ENCODE results near the gene ASB18. TPM values are rescaled to one million over a fixed set of nuclear protein-coding genes. Genes with fewer than 3 reads are reported as not detected.

Gene ASB18
- total and polyA plus RNA-seq, 10 donors: not detected

- intact Hi-C loops (cut with DNase I; ENCODE audit: low total_unique reads): no loop called here
- WGBS, 5 donors: 77 to 83% (median 80%) methylated on average over 13 of the region's 13 CpGs
- peaks cover 0 to 92% (median 19%) of the 10 kb centered on the region in 7 donors for H3K27me3 ChIP-seq (replicated peaks in 1 of 7)
- no peaks in the 10 kb centered on the region for H3K9me3 ChIP-seq
- no peak for DNase-seq
- TF ChIP-seq POLR2A (IDR thresholded peaks at IDR 0.05): no peak
- TF ChIP-seq CTCF (IDR thresholded peaks at IDR 0.05 in 8 of 11, conservative IDR thresholded peaks at IDR 0.05 in 3 of 11): no peak
- TF ChIP-seq POLR2AphosphoS5 (IDR thresholded peaks at IDR 0.05): no peak
- no peak overlapping the region for H3K27ac ChIP-seq
- no peaks in the 10 kb centered on the region for H3K36me3 ChIP-seq
- peaks cover 0 to 7% (median 5%) of the 10 kb centered on the region in 6 donors for H3K4me1 ChIP-seq
- no peak overlapping the region for H3K4me3 ChIP-seq
Observed at GRCh38 chr2:236241181-236242056, 22.8 kb downstream of the ASB18 start.

GRCh38 chr2:236240228-236240990 lies 23.8 kb downstream of the ASB18 start:
- DNase-seq: no peak
- peaks cover 0 to 92% (median 29%) of the 10 kb centered on the region in 7 donors for H3K27me3 ChIP-seq (replicated peaks in 1 of 7)
- no peaks in the 10 kb centered on the region for H3K9me3 ChIP-seq
- 63 to 72% (median 68%) methylated on average over 14 to 15 of the region's 15 CpGs for whole genome bisulfite sequencing, 5 donors
- no peak overlapping the region for H3K4me3 ChIP-seq
- no peaks in the 10 kb centered on the region for H3K36me3 ChIP-seq
- no peak overlapping the region for H3K27ac ChIP-seq
- peaks cover 0 to 9% (median 5%) of the 10 kb centered on the region in 6 donors for H3K4me1 ChIP-seq
- TF ChIP-seq POLR2A (IDR thresholded peaks at IDR 0.05) (no peak), CTCF (IDR thresholded peaks at IDR 0.05 in 8 of 11, conservative IDR thresholded peaks at IDR 0.05 in 3 of 11) (no peak), POLR2AphosphoS5 (IDR thresholded peaks at IDR 0.05) (no peak)
- intact Hi-C loops (cut with DNase I; ENCODE audit: low total_unique reads): no loop called here

GRCh38 chr2:236239276-236240065 lies 24.7 kb downstream of the ASB18 start:
- Histone ChIP-seq H3K27me3 (replicated peaks in 1 of 7) (peaks cover 0 to 92% (median 35%) of the 10 kb centered on the region in 7 donors), H3K27ac (no peak overlapping the region), H3K4me3 (no peak overlapping the region), H3K9me3 (peaks cover 0 to 6% (median under 1%) of the 10 kb centered on the region in 8 donors), H3K4me1 (peaks cover 0 to 9% (median 5%) of the 10 kb centered on the region in 6 donors), H3K36me3 (no peaks in the 10 kb centered on the region)
- intact Hi-C loops (cut with DNase I; ENCODE audit: low total_unique reads): no loop called here
- no peak for DNase-seq
- TF ChIP-seq POLR2A (IDR thresholded peaks at IDR 0.05) (no peak), CTCF (IDR thresholded peaks at IDR 0.05 in 8 of 11, conservative IDR thresholded peaks at IDR 0.05 in 3 of 11) (no peak), POLR2AphosphoS5 (IDR thresholded peaks at IDR 0.05) (no peak)
- 51 to 61% (median 56%) methylated on average over 16 to 17 of the region's 17 CpGs for WGBS, 5 donors
